HG02623 (cell line): ENCODE data around the gene SPATS1.

Source experiments
- ATAC-seq: cut with Tn5 transposase; IDR thresholded peaks from one replicate; pipeline ENCODE4 v1.9.1; 2021; ENCODE audit warnings: moderate library complexity; ENCODE audit not compliant: unreplicated experiment

Gene SPATS1

DNA sequence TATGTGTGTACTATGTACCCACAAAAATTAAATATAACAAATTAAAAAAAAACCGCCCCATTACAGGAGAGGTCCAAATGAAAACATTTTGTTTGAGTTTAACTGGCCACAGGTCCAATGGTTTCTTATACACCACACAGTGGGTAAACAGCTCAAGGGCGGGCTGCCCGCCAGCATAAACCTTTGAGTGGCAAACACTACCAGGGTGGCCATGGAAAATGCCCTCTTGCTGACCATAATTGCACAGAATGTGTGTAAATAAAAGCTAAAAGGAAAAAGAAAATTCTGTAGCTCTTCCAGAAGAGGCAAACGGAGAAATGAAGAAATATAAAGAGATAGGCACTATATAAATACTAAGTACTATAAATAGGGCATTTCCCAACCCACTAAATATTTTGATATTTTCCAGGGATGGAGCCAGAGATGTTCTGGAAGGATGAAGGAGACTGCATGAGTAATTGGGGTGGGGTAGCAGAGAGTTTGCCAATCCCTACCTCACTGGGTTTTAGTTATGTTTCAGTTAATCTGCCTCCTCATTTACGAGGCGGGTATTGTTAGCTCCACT is 44.0 kb downstream of the SPATS1 start:
- no peak for ATAC-seq

DNA sequence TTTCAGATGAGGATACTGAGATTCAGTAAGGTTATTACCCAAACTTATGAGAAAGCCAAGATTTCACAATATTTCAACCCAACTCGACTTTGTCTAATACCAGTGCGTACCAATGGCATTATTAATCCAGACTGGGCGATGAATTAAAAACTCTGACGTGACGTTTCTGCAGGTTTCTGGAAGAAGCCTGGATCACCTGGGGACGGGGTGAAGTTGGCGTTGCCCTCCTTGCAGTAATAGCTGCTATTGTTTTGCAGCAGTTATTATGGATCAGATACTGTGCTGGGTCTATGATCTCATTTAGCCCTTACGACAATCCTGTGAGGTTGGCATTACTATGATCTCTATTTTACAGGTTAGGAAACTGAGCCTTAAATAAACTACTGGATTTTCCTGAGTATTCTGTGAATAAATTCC is 44.5 kb downstream of the SPATS1 start:
- no peak for ATAC-seq

DNA sequence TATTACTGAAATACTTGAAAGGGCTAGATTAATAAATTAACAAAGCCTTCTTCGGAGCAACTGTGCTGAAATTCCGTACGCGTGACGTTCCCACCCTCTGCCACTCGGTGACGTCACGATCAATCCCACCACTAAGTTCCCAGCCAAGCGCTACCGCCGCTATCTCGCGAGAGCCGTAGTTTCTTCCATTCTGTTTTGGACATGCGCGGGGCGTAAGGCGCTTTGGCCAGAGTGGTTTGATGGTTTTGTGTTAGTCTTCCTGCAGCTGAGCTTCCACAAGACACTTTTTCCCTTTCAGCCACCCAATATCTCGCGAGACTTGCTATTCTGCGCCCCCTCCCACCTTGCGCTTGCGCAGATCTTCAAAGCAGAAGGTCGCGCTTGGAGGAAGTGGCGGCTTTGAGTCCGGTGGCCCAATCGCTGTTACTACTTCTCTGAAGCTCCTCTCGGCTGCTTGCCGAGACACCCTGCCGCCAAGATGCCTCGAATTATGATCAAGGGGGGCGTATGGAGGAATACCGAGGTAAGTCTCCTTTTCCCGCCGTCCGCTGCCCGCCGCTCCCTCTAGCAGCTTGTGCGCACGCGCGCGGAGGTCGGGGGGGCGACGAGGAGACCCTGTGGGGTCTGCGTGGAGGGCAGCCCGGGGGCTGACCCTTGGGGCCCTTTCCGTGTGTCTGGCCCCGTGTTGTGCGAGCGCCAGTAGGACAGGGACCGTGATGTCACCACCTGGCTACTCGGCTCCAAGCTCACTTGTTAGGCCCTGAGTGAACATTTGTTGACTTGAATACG is 45.1 kb downstream of the SPATS1 start, which contains the start of gene CDC5L:
Gene CDC5L, plus strand, starts transcription at position 361 of the 789 bp plus-strand sequence. Its CDS starts 118 bp downstream, at position 479.
- peak; percentile 93 for ATAC-seq

DNA sequence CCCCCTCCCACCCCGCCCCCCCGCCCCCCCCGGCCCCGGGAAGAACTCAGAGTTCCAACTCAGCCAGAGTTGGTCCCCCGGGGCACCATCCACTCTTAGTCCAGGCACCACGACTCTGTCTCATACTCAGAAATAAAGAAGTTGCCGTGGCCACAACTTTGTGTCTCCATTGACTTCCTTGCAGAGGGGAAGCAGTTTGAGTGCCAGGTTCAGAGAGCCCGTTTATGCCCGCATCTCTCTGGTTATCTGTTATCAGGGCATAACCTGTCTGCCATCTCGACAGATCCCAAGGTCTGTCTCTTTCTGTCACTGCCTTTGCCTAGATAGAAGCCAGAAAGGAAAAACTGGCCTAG is 45.7 kb downstream of the SPATS1 start:
- ATAC-seq: no peak

DNA sequence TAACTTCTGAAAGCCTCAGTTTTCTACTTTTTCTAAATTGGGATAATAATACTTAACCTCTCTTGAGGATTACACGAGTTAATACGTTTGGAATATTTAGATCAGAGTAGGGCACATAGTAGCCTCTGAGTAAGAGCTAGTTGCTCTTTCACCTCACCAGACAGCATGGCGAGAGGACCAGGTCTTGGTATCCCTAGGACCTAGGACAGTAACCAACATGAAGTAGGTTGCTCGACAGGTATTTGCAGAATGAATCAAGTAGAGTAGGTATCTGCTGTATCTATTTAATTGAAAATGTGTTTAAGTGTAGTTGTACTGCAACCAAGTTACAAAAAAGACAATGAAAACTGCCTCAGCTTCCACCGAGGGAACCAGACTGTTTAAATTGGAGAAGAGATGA is 46.4 kb downstream of the SPATS1 start:
- no peak for ATAC-seq

DNA sequence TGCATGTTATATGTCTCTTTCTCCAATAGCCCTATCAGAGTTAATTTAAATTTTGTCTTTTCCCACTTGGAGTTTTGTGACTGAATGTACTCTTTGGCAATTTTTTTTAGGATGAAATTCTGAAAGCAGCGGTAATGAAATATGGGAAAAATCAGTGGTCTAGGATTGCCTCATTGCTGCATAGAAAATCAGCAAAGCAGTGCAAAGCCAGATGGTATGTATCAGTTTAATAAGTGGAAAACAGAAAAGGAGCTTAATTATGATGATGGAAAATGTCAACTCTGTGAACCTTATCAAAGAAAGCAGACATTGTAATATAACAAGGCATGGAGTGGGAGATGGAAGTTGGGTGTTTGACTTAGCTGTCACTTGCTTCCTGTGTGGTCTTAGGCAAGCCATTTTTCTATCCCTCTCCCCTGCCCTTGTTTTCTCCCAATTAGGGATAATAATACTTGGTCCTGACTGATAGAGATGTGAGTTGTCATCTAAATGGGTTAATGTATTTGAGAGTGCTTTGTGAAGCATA is 47.8 kb downstream of the SPATS1 start:
- no peak for ATAC-seq
